Erythroblast (primary cell): ENCODE measurements around the gene SMOC2.

Experiments used
- GATA1 ChIP-seq: IDR thresholded peaks from 2 replicates; pipeline ENCODE4 v1.6.1; 2011; ENCODE audit warnings: low read depth, mild to moderate bottlenecking, control low read depth, low read length, moderate library complexity
- POLR2A ChIP-seq: IDR thresholded peaks from 2 replicates; pipeline ENCODE4 v1.6.1; 2011; ENCODE audit warnings: mild to moderate bottlenecking, low read length

GRCh38 chr6:168437751-168438150, 3.2 kb upstream of the SMOC2 start:
- TF ChIP-seq POLR2A (no peak), GATA1 (no peak)
